DOHH2 (cell line): ENCODE results near the gene RIC8A.

ENCODE experiments used
- H3F3A ChIP-seq: fragments of 200-600 bp; sonication (generic), shearing (Covaris generic); 2 replicates; pipeline ENCODE4 v1.6.0; 2016; ENCODE audit warnings: antibody characterized with exemption, mild to moderate bottlenecking; ENCODE audit not compliant: control insufficient read depth, insufficient read depth
- H3K27ac ChIP-seq: fragments of 200-600 bp; sonication (generic); 2 replicates; pipeline ENCODE4 v1.5.1; 2014; ENCODE audit warnings: low read depth, mild to moderate bottlenecking, low read length, moderate library complexity
- H3K27me3 ChIP-seq: fragments of 200-600 bp; sonication (generic); 2 replicates; pipeline ENCODE4 v1.6.1; 2014; ENCODE audit warnings: mild to moderate bottlenecking, low read length, mixed read lengths; ENCODE audit not compliant: control insufficient read depth
- H3K36me3 ChIP-seq: fragments of 200-600 bp; sonication (generic); 2 replicates; pipeline ENCODE4 v1.6.1; 2014; ENCODE audit warnings: mild to moderate bottlenecking, low read length, moderate library complexity, mixed read lengths; ENCODE audit not compliant: control insufficient read depth
- H3K4me1 ChIP-seq: fragments of 200-600 bp; sonication (generic); 2 replicates; pipeline ENCODE4 v1.6.1; 2014; ENCODE audit warnings: mild to moderate bottlenecking, low read length, mixed read lengths; ENCODE audit not compliant: control insufficient read depth
- H3K4me2 ChIP-seq: fragments of 200-600 bp; sonication (generic); 2 replicates; pipeline ENCODE4 v1.6.0; 2014; ENCODE audit warnings: mild to moderate bottlenecking, low read length, moderate library complexity
- H3K4me3 ChIP-seq: fragments of 200-600 bp; sonication (generic); 2 replicates; pipeline ENCODE4 v1.5.1; 2014; ENCODE audit warnings: mild to moderate bottlenecking, low read length, mixed read lengths
- H3K79me2 ChIP-seq: fragments of 200-600 bp; sonication (generic); 2 replicates; pipeline ENCODE4 v1.6.1; 2014; ENCODE audit warnings: mild to moderate bottlenecking, low read length, mixed read lengths; ENCODE audit not compliant: control insufficient read depth
- H3K9me2 ChIP-seq: fragments of 200-600 bp; sonication (generic); replicated peaks from 2 replicates; pipeline ENCODE4 v1.6.1; 2014; ENCODE audit warnings: mild to moderate bottlenecking, low read length, mixed read lengths; ENCODE audit not compliant: control insufficient read depth
- H3K9me3 ChIP-seq: fragments of 200-600 bp; sonication (generic); 2 replicates; pipeline ENCODE4 v1.6.1; 2014; ENCODE audit warnings: antibody characterized with exemption, low read length, mixed read lengths; ENCODE audit not compliant: control insufficient read depth, insufficient read depth
- H4K20me1 ChIP-seq: fragments of 200-600 bp; sonication (generic); 2 replicates; pipeline ENCODE4 v1.6.0; 2014; ENCODE audit warnings: low read depth, mild to moderate bottlenecking, antibody characterized with exemption, low read length, moderate library complexity; ENCODE audit not compliant: control insufficient read depth, insufficient read depth
- CTCF ChIP-seq: fragments of 200-600 bp; sonication (generic); IDR thresholded peaks from one replicate; pipeline ENCODE4 v1.5.1; 2014; ENCODE audit warnings: antibody characterized with exemption, mild to moderate bottlenecking, low read depth, low read length; ENCODE audit not compliant: poor library complexity, severe bottlenecking
- EZH2phosphoT487 ChIP-seq: fragments of 200-600 bp; sonication (generic); IDR thresholded peaks from 2 replicates; pipeline ENCODE4 v1.6.1; 2017; ENCODE audit warnings: borderline replicate concordance, mild to moderate bottlenecking, antibody characterized with exemption, low read length, moderate library complexity, mixed read lengths

RIC8A gene

GRCh38 chr11:221998-222789 lies 14.7 kb downstream of the RIC8A start:
- no peak overlapping the region for H3K4me2 ChIP-seq
- no peaks in the 10 kb centered on the region for H4K20me1 ChIP-seq
- H3K36me3 ChIP-seq: no peaks in the 10 kb centered on the region
- TF ChIP-seq CTCF (no peak), EZH2phosphoT487 (no peak)
- H3K9me3 ChIP-seq: no peaks in the 10 kb centered on the region
- no peaks in the 10 kb centered on the region for H3K79me2 ChIP-seq
- no peaks in the 10 kb centered on the region for H3K9me2 ChIP-seq
- no peaks in the 10 kb centered on the region for H3K27me3 ChIP-seq
- H3K4me3 ChIP-seq: no peak overlapping the region
- H3K27ac ChIP-seq: no peak overlapping the region
- H3K4me1 ChIP-seq: no peaks in the 10 kb centered on the region
- H3F3A ChIP-seq: no peaks in the 10 kb centered on the region

GRCh38 chr11:223026-223789 lies 15.7 kb downstream of the RIC8A start:
- no peak for TF ChIP-seq CTCF
- no peak for TF ChIP-seq EZH2phosphoT487
- H3K4me3 ChIP-seq: no peak overlapping the region
- no peaks in the 10 kb centered on the region for H3K36me3 ChIP-seq
- no peaks in the 10 kb centered on the region for H3K9me2 ChIP-seq
- H3K27ac ChIP-seq: no peak overlapping the region
- H3K9me3 ChIP-seq: no peaks in the 10 kb centered on the region
- H3K27me3 ChIP-seq: no peaks in the 10 kb centered on the region
- H4K20me1 ChIP-seq: no peaks in the 10 kb centered on the region
- H3K4me2 ChIP-seq: no peak overlapping the region
- no peaks in the 10 kb centered on the region for H3K4me1 ChIP-seq
- H3K79me2 ChIP-seq: no peaks in the 10 kb centered on the region
- H3F3A ChIP-seq: no peaks in the 10 kb centered on the region

DNA sequence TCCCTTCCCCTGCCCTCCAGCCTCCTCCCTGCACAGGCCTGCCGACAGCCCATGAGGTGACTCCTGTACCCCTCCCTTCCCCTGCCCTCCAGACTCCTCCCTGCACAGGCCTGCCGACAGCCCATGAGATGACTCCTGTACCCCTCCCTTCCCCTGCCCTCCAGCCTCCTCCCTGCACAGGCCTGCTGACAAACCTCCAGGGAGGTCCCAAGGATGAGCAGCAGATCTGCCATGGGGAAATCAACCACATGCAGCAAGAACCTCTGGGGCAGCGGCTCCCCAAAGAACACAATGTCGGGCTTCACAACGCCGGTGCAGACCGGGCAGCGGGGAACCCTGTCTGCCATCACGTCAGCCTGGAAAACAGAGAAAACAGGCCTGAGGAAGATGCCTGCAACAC lies 16.4 kb downstream of the RIC8A start:
- no peak for TF ChIP-seq CTCF
- TF ChIP-seq EZH2phosphoT487: no peak
- no peak overlapping the region for H3K4me2 ChIP-seq
- no peaks in the 10 kb centered on the region for H3K9me2 ChIP-seq
- no peak overlapping the region for H3K4me3 ChIP-seq
- H3K79me2 ChIP-seq: no peaks in the 10 kb centered on the region
- no peaks in the 10 kb centered on the region for H3K27me3 ChIP-seq
- H3K36me3 ChIP-seq: no peaks in the 10 kb centered on the region
- H3F3A ChIP-seq: no peaks in the 10 kb centered on the region
- no peaks in the 10 kb centered on the region for H3K4me1 ChIP-seq
- H3K9me3 ChIP-seq: no peaks in the 10 kb centered on the region
- H3K27ac ChIP-seq: no peak overlapping the region
- no peaks in the 10 kb centered on the region for H4K20me1 ChIP-seq
